ENCODE data around the gene TMPRSS6. TPM values are rescaled to one million over a fixed set of nuclear protein-coding genes. Genes with fewer than 3 reads are reported as not detected.

The TMPRSS6 gene
- total RNA-seq, 4 donors from 2014 or later: not detected

- H3K4me1 ChIP-seq: peaks cover 0 to 76% (median 34%) of the 10 kb centered on the region in 3 donors
Observed at GRCh38 chr22:37020192-37020479, 89.4 kb downstream of the TMPRSS6 start.

GRCh38 chr22:37019309-37020191 is 90.0 kb downstream of the TMPRSS6 start, which contains the start of the genes MPST and TST:
MPST (plus strand) TSS chr22:37019742; CDS start chr22:37019837, 95 bp downstream.
TST (minus strand) TSS chr22:37019447; CDS start chr22:37018732, 715 bp downstream.
- Histone ChIP-seq H3K36me3 (peaks cover 0 to 35% of the 10 kb centered on the region in 2 donors), H3K27ac (peak within 1 kb of the TSS; percentile 81 to 96 (median 94)), H3K9me3 (no peaks in the 10 kb centered on the region), H3K27me3 (no peaks in the 10 kb centered on the region), H3K4me1 (peaks cover 0 to 81% (median 37%) of the 10 kb centered on the region in 3 donors), H3K4me3 (peak within 1 kb of the TSS; percentile 93 to 96)
- WGBS, 2 donors (ENCODE audit: low coverage in 1 of 2): 0% methylated on average over 8 of the region's 107 CpGs; no CpG with 5 or more reads in 1 of the 2 donors
- peak; percentile 71 to 84 for TF ChIP-seq POLR2A (IDR thresholded peaks at IDR 0.05)
- TF ChIP-seq EP300 (IDR thresholded peaks at IDR 0.05): no peak
- peak in 3 of 4 experiments; percentile 21 to 93 (median 83) for TF ChIP-seq CTCF (IDR thresholded peaks at IDR 0.05)
- peak; percentile 15 for TF ChIP-seq POLR2AphosphoS5 (IDR thresholded peaks at IDR 0.05)
- ATAC-seq: peak; percentile 94

More at GRCh38 chr22:37020192-37020479, 89.4 kb downstream of the TMPRSS6 start:
- Histone ChIP-seq H3K4me3 (peak overlapping the region; percentile 93 to 96), H3K36me3 (peaks cover 0 to 41% of the 10 kb centered on the region in 2 donors), H3K27ac (peak overlapping the region; percentile 81 to 96 (median 94)), H3K9me3 (no peaks in the 10 kb centered on the region), H3K27me3 (no peaks in the 10 kb centered on the region)
- WGBS, 2 donors (ENCODE audit: low coverage in 1 of 2): 0% methylated on average over 5 of the region's 5 CpGs; no CpG with 5 or more reads in 1 of the 2 donors
- peak; percentile 1 for TF ChIP-seq POLR2AphosphoS5 (IDR thresholded peaks at IDR 0.05)
- TF ChIP-seq CTCF (IDR thresholded peaks at IDR 0.05): no peak
- ATAC-seq: peak; percentile 28

- Histone ChIP-seq H3K27ac (peak overlapping the region; percentile 81 to 96 (median 94)), H3K4me1 (peaks cover 0 to 83% (median 37%) of the 10 kb centered on the region in 3 donors), H3K4me3 (peak overlapping the region; percentile 86 to 93), H3K27me3 (no peaks in the 10 kb centered on the region), H3K36me3 (peaks cover 0 to 28% of the 10 kb centered on the region in 2 donors), H3K9me3 (no peaks in the 10 kb centered on the region)
- TF ChIP-seq CTCF (IDR thresholded peaks at IDR 0.05) (peak in 1 of 4 experiments; percentile 13), POLR2AphosphoS5 (IDR thresholded peaks at IDR 0.05) (no peak)
- WGBS, 2 donors (ENCODE audit: low coverage in 1 of 2): no CpG with 5 or more reads among the region's 35 CpGs
- peak; percentile 69 for ATAC-seq
Observed at GRCh38 chr22:37018815-37019308, 90.7 kb downstream of the TMPRSS6 start.

- Histone ChIP-seq H3K4me3 (peak overlapping the region; percentile 86 to 93), H3K27me3 (no peaks in the 10 kb centered on the region), H3K27ac (peak overlapping the region in 3 of 4 donors; percentile 92 to 96 (median 95)), H3K36me3 (peaks cover 0 to 22% of the 10 kb centered on the region in 2 donors), H3K4me1 (peaks cover 0 to 77% (median 37%) of the 10 kb centered on the region in 3 donors), H3K9me3 (no peaks in the 10 kb centered on the region)
- TF ChIP-seq POLR2AphosphoS5 (IDR thresholded peaks at IDR 0.05): no peak
- no peak for TF ChIP-seq POLR2A (IDR thresholded peaks at IDR 0.05)
- no peak for TF ChIP-seq EP300 (IDR thresholded peaks at IDR 0.05)
- TF ChIP-seq CTCF (IDR thresholded peaks at IDR 0.05): no peak
- ATAC-seq: no peak
- WGBS, 2 donors (ENCODE audit: low coverage in 1 of 2): 50% methylated on average over 2 of the region's 45 CpGs; no CpG with 5 or more reads in 1 of the 2 donors
Observed at GRCh38 chr22:37018086-37018814, 91.3 kb downstream of the TMPRSS6 start.
